Astrocyte of the hippocampus (primary cell): ENCODE results near the gene DHRS7B.
A peak's percentile ranks its signal among the peaks of the same experiment; 100 is the strongest.

Experiments
- DNase-seq: peaks from one replicate; pipeline ENCODE4 v3.0.0; 2011; ENCODE audit warnings: low read depth, low spot score

The DHRS7B gene

GRCh38 chr17:21239680-21240368 is 113.1 kb downstream of the DHRS7B start:
- DNase-seq: peak; percentile 42

- no peak for DNase-seq
Measured at GRCh38 chr17:21240369-21241055, 113.7 kb downstream of the DHRS7B start.
